Measurements from ENCODE around the gene C15orf39.

The C15orf39 gene

DNA sequence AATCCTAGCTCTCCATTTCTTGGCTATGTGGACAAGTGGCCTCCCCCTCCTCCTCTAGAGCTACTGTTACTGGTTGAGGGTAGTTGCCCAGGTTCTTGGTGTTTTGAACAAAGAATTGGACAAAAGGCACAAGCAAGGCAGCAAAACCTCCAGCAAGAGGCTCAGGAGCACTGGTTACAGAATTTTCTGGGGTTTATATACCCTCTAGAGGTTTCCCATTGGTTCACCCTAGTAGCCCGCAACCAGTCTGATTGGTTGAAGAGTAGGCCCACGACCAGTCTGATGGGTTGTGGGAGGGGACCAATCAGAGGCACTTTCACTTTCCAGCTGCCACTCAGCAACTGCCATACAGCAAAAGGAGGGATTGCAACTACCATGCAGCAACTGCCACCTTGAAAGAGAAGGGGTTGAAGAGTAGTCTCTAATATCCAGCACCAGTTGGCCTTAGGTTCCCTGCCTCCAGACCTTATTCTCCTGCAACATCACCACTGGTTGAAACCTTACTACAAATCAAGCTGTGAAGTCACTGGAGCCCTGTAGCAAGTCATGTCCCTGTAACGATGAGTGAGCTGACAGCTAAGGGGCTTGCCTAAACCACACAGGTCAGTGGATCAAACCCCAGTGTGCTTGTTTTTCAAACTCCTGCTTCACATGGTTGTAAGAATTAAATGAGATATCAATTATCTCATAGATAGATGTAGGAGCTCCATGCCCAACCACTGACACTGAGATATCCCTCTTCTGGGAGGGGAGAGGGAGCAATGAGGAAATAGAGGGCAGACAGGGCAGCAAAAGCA, 2.9 kb upstream of the C15orf39 start:
- DNase-seq, result no peak

DNA sequence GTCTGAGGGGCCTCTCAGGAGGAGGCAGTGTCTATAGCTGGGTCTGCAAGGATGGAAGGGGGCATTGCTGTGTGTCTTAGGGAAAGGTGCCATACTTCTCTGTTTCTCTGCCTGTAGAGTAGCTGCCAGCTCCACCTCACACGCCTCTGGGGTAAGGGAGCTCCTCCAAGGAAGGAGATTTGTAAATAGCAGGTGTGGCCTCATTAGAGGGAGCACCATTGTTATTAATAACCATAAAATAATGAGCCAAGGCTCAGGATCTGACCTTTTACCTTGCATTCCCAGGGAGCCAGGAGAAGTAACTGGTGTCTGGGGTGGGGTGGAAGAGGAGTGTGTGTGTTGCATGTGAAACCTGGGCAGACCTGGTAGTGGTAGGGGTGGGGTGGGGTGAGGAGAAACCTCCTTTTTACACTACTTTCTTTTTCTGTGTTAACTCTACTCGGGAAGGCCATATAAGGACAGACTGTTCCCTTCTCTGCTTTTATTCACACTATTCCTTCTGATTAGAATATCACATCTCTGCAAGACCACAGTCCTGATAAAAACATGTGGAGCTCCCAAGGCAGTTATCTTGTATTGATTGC, 2.2 kb upstream of the C15orf39 start:
- DNase-seq, result no peak

DNA sequence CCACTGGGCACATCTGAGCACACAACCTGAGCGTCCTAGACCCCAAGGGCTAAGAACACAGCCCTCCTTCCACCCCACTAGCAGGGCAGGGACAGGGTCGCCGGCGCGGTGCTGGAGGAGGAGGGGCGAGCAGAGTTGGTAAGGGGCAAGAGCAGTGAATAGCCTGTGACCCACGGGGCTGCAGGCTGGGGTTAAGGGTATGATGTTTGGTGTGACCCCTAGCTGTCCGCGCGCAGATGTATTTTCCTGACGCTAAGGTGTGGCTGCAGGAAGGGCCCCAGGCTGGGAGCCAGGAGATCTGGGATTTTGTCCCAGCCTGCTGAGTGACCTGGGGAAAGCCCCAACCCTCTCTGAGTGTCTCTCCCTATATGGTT, 1.3 kb upstream of the C15orf39 start:
- no peak for DNase-seq

DNA sequence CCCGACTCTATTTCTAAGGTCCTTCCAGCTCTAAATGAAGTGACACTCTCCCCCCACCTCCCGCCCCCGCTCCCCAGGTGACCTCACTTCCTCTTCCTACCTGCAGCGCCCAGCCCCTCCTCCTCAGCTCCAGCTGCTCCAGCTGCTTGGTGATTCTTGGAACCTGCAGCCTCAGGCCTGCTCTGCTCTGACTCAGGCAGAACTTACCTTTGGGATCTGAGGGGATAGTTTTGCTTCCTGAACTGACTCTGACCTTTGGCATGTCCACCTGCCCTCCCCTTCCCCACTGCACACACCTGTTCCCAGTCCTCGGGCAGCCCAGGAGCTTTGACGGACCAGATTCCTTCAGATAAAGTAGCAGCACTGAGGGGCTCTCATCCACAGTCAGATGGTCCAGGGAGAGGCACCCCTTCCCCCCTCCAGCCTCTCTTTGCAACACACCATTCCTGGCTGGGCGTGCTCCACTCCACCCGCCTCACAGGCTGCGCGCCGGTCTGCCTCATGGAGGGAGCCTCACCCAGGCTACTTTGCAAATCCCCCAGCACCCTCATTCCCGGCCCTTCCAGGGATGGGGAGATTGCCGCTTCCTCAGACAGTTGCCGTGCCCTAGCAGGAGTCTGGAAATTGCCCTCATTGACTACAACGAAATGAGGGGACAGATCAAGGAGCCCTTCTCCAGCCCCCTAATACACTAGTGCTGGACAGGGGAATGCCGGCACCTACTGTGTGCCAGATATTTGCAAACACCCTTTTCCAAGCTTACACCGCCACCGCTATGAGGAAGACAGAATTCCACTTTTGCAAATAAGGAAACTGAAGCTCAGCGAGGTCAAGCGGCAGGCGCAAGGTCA, 692 bp upstream of the C15orf39 start:
- DNase-seq, result no peak

DNA sequence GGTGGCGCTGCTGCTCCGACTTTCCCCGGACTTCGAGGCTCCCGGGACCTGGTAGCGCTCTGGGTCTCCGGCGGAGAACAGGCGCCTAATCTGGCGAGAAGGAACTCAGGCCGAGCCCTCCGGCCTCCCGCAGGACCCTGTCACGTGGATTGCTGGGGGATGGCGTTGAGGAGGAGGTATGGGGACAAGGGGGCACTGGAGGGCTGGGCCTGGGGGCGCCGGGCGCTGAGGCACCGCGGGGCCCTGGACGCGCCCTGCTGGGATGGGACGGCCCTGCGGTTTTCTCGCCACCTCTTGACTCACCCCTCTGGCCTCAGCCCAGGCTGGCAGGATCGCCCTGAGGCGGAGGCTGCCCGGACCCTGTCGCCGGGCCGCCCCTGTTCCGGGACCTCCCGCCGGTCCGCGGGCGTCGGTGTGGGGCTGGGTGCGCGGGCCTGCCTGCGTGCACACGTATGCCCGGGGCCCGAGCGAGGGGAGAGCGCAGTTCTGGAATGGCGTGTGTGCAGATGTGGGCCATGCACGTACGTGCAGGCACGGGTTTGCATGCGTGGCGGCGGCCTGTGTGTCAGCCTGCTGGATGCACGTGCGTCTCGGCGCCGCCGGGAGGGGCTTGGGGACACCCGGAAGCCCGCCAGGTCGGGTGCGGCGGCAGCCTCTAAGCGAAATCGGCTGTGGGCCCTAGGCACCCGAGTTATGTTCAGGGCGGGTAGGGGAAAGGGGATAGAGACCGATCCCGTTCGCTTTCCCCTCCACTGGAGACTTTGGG, 752 bp downstream of the C15orf39 start:
- peak; percentile 22 to 78 for DNase-seq

DNA sequence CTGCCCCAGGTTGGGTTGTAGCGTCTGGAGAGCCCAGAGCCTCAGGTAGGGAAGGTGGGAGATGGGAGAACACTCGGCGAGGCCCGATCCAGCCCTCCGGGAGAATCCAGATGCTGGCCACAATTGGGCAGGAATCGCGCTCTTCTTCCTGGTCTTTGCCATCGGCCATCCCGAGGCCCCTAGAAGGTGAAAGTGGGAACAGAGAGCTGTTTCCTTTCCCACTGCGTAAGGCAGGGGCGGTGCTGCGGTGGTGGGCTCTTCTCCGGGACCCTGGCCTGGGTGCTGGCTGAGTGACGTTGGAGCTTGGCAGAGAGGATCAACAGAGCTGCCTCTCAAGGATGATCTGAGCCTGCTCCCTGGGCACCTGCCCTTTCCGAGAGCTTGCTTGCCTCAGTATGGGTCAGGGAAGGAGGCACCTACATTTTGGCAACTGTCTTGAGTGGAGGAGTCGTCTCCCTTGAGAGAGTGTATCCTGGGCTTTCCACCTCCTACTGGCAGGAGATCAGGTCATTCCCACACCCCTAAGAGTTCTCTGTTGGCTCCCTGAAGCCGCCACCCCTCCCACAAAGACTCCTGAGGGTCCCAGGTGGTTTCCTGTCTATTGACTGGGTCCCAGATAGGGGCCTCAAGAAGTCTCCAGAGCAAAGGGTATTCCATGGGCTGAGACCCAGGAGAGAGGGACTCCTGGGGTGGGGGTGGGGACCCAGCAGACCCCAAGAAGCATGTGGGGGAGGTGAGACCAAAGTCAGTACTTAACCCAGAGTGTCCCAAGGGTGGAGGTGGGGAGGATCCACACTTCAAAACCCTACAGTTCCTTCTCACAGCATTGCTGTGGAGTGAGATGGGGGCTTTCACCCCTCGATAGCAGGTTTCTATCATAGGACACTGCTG, 1.6 kb downstream of the C15orf39 start:
- no peak for DNase-seq

DNA sequence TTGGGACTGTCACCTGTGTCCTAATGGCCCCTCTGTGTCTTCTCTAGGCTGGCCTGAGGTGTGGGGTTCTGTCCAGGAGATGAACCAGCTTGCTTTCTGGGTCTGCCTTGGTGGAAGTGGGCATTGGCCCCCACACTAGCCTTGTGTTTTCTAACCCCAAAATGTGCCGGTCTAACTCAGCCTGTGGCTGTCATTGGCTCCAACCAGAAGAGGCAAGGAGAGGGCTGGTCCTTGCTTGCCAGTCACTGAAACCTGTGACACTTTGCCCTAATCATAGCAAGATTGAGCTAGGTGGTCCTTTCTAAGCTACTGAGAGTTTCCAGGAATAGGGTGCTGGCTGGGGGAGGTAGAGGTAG, 2.2 kb downstream of the C15orf39 start:
- no peak for DNase-seq

DNA sequence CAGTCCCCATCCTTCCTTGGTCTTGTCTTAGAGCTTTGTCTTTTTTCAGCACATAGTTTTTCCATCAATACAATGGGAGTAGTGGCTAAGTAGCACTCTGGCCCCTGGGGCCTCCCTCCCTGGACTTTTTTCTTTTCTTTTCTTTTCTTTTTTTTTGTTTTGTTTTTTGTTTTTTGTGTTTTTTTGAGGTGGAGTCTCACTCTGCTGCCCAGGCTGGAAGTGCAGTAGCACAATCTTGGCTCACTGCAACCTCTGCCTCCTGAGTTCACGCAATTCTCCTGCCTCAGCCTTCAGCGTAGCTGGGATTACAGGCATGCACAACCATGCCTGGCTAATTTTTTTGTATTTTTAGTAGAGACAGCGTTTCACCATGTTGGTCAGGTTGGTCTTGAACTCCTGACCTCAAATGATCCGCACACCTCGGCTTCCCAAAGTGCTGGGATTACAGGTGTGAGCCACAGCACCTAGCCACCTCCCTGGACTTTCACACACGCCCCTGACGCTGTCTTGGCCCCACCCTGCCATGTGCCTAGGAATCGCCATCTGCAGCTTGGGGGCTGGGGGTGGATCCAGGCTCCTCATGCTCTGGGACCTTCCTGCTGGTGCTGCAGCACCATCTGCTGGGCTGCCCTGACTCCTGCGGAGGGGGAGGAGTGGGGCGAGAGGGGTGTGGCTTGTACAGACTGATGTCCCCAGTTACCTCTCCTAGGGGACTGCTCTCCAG, 2.8 kb downstream of the C15orf39 start:
- DNase-seq, result peak; percentile 68 to 71

DNA sequence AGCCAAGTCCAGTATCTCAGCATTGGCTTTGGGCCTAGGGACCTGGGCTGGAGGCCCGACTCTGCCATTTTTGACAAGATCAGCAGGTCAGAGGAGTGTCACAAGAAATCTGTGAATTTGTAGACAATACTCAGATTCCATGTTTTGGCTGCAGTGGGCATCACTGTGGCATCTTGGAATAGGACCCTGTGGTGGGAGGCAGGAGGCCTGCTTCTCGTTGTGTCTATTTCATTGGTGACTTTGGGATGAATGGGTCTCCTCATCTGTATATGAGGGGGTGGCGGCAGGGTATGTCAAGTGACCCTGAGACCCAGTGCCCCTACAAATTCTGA, 3.3 kb downstream of the C15orf39 start:
- no peak for DNase-seq

DNA sequence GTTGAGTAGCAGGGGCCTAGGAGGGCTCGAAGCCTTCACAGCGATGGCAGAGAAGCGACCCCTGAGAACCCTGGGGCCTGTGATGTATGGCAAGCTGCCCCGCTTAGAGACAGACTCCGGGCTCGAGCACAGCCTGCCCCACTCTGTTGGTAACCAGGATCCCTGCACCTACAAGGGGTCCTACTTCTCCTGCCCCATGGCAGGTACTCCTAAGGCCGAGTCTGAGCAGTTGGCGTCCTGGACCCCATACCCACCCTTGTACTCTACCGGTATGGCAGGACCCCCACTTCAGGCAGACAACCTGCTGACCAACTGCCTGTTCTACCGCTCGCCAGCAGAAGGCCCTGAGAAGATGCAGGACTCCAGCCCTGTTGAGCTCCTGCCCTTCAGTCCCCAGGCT, 4.3 kb downstream of the C15orf39 start:
- DNase-seq, result no peak

DNA sequence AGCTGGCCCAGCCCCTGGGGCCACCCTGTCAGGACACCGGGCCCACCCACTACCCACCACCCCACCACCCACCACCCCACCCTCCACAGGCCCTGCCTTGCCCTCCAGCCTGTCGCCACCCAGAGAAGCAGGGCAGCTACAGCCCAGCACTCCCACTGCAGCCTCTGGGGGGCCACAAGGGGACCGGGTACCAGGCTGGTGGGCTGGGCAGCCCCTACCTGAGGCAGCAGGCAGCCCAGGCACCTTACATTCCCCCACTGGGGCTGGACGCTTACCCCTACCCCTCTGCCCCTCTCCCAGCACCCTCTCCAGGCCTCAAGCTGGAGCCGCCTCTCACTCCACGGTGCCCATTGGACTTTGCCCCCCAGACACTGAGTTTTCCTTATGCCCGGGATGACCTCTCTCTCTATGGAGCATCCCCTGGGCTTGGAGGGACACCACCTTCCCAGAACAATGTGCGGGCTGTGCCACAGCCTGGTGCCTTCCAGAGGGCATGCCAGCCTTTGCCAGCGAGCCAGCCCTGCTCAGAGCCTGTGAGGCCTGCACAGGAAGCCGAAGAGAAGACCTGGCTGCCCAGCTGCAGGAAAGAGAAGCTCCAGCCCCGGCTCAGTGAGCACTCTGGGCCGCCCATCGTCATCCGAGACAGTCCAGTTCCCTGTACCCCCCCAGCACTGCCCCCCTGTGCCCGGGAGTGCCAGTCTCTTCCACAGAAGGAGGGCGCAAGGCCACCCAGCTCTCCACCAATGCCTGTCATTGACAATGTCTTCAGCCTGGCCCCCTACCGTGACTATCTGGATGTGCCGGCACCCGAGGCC, 5.3 kb downstream of the C15orf39 start:
- DNase-seq, result no peak

DNA sequence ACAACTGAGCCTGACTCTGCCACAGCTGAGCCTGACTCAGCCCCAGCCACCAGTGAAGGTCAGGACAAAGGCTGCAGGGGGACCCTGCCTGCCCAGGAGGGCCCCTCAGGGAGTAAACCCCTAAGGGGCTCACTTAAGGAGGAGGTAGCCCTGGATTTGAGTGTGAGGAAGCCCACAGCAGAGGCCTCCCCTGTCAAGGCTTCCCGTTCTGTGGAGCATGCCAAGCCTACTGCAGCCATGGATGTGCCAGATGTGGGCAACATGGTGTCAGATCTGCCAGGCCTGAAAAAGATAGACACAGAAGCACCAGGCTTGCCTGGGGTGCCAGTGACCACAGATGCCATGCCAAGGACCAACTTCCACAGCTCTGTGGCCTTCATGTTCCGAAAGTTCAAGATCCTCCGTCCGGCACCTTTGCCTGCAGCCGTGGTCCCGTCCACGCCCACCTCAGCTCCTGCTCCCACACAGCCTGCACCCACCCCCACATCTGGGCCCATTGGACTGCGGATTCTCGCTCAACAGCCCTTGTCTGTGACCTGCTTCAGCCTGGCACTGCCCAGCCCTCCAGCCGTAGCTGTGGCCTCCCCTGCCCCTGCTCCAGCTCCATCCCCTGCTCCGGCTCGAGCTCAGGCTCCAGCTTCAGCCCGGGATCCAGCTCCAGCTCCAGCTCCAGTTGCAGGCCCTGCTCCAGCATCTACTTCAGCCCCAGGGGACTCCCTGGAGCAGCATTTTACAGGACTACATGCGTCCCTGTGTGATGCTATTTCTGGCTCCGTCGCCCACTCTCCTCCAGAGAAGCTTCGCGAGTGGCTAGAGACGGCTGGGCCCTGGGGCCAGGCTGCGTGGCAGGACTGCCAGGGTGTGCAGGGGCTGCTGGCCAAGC, 6.2 kb downstream of the C15orf39 start:
- no peak for DNase-seq

DNA sequence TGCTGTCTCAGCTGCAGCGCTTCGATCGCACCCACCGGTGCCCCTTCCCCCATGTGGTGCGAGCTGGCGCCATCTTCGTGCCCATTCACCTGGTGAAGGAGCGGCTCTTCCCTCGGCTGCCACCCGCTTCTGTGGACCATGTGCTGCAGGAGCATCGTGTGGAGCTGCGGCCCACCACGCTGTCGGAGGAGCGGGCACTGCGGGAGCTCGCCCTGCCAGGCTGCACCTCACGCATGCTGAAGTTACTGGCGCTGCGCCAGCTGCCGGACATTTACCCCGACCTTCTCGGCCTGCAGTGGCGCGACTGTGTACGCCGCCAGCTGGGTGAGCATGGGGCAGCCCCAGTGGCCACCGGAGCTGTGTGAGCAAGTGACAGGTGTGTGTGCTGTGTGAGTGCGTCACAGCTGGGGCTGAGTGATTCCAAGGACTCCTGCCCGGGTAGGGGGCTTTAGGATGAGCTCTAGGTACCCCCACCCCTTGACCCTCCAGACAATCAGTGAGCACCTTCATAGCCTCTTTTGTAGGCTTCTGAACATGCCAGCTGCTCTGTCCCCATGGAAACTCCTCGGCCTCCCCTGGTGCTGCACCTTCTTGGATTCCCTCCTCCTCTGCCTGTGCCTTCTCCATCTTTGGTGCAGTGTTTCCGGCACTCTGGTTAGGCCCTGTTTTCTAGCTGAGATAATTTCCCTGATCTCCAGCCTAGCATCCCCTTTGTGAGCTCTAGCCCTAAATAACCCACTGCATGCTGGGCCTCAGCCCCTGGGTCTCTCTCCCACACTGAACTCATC, 7.0 kb downstream of the C15orf39 start:
- no peak for DNase-seq

DNA sequence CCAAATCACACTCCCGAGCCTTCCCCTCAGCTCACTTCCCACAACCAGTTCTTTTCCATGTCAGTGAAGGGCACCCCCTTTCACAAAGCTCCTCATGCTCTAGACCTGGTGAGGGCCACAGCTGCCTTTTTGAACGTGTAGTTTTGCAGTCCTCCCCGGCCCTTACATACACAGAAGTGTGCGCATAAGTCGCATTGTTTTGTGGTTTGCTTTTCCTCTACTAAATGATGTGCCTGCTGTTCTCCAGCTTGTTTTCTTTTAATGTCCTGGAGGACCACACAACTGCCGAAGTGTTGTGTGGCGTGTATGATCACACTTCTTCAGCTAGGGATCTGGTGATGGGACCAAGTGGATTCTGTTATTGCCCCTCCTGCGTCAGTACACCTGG, 7.6 kb downstream of the C15orf39 start:
- DNase-seq, result no peak

DNA sequence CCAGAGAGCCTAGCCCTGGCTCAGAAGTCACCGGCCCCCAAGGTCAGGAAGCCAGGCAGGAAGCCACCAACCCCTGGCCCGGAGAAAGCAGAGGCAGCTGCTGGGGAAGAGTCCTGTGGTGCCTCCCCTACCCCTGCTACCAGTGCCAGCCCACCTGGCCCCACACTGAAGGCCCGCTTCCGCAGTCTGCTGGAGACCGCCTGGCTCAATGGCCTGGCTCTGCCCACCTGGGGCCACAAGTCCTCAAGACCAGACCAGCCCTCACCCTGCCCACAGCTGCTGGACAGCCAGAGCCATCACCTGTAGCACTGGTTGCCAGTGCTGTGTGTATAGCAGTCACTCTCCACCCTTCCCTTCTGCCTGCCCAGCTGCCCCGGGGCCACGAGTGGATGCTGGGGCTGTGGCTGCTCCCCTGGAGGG, 9.1 kb downstream of the C15orf39 start:
- DNase-seq, result no peak

DNA sequence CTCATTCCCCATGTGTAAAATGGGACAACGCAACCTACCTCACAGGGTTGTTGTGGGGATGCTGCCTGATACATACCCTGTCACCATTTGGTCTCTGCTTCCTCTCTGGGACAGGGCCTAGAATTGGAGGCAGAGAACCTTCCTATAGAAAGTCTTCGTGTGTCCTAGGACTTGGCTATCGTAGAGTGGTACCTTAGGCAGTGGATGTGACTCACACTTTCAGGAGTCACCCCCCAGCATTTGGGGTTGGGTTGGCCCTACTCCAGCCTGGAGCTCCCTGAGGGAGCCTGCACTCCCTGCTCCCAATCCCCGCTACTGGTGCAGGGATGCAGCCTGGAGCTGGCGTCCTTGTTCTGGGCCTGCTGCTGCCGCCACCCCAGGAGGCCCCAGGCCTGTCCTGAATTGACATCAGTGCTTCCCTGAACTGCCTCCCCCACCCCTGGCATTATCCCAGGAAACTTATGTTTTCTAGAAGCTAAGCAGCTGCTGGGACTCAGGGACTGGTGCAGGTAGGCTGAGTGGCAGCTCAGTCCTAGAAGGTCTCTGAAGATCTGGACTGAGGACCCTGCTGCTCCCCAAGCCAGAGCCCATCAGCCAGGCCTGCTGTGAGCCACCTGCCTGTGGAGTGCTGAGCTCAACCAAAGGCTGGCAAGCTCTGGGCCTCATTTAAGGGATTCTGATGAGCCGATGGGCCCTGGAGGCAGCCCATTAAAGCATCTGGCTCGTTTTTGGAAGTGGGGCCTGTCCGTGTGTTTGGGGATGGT, 9.9 kb downstream of the C15orf39 start:
- no peak for DNase-seq

DNA sequence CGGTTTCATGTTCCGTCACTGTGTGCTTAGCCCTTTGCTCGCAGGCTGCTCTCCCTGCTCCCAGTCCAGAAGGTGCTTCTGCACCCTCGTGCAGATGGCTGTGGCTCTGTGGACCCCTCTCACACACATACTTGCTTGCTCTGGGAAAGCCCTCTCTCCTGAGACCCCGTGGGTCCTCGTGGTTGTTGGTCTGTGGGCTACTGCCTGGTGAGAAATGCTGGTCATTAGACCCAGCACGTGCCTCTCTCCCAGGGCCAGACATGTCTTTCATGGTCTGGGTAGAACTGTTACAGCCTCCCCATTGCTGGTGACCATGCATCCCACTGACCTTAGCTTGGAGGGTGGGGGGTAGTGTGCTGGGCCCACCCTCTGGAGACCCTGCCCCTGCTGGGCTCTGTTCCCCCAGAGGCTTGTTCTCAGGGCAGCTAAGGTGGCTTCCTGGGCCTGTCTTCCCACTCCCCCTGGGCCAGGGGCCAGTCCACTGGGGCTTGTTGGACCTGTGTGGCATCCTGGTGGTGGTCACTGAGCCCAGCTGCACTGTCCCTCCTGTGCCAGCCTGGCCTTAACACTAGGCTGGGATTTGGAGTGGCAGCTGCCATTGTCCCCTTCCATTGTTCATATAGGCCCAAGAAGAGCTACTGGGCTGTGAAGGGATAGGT, 10.6 kb downstream of the C15orf39 start:
- DNase-seq, result no peak
